GM15510 (cell line): Measurements from ENCODE around the gene GRID1.

Experiments
- POLR2A ChIP-seq: IDR thresholded peaks from 3 replicates; pipeline ENCODE4 v1.6.1; 2011; ENCODE audit warnings: borderline replicate concordance; ENCODE audit not compliant: insufficient read length; ENCODE audit errors: extremely low read depth

Gene GRID1

DNA sequence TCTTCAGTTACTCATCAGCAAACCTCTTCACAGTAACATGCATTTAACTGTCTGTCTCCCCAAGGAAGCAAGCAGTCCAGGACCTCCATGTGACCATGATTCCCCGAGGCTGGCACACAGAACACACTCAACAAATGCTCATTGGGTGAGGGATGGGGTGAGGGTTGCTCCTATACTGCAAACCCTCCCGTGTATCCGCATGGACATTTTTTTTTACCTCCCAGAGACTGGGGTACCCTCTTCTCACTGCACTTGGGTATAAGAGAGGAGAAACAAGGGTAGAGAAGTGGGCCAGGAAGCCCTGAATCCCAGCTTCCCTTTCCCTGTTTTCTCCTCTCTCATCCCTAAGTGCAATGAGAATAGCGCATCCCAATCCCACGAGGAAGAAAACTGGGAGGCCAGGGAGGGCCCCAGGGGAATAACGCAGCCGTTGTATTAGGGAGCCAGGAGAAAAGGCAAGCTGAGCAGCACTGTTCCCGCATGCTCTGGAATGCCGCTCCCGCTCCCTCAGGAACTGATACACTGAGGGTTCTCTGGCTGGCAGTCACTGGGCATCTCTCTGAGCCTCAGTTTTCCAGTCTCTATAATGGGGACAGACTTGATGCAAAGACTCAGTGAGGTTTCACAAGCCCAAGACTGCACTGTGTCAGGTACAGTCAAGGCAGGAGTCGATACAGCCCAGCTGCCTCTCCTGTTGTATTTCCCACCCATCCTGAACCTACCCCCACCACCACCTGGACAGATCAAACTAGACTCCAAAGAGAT, 134.6 kb downstream of the GRID1 start:
- no peak for TF ChIP-seq POLR2A

DNA sequence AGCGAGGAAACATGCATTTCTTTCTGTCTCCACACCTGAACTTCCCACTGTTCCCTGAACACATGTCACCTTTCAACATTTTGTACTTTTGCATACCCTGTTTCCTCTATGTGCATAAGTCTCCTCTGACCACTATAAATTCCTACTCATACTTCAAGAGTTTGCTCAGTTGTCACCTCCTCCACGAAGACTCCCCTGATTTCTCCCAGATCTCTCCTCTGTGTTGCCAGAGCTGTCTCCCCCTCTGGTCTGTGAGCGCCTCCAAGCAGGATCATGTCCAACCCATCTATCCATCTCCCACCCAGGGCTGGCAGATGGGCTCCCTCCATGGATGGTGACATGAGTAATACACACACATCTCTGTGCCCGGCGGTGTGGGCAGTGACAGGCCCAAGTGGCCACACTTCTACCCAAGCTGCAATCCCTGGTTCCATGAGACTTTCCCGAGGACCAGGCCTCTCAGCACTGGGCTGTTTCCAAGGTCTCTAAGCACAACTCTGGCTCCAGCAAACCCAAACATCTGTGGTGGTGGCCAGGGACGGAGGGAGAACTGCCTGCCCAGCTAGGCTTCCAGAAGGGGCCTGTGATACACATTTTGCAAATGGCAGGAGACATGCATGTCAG, 135.9 kb downstream of the GRID1 start:
- no peak for TF ChIP-seq POLR2A

DNA sequence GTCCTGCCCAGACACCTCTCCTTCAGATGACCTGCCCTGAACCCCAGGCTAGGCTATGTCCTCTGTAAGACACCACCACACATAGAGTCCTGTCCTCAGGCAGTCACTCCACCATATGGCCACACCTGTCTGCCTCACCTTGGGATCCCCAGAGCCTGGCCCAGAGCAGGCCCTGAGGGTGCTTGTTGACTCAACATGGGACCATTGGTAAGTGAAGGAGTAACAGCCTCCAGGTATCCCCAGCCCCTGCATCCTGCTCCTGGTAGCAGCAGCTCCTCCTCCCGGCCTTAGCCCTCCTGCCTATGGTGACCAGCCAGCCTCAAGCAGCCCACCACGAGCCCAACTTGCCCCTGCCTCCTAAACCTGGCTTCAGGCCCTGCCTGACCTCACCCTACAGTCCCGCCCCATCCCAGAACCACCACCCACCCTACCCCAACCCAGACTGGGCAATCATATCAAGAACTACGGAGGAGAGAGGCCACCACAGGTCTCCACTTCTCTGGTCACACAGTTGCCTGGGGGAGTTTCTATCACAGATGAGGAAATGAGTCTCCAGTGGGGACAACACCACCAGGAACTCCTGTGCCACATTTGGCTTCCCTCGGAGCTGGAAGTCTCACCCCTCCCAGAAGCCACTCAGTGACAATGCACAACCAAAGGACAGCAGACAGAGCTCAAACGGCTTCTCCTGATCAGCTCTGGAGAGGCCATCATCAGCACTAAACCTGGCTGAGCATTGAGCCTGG, 136.6 kb downstream of the GRID1 start:
- no peak for TF ChIP-seq POLR2A

DNA sequence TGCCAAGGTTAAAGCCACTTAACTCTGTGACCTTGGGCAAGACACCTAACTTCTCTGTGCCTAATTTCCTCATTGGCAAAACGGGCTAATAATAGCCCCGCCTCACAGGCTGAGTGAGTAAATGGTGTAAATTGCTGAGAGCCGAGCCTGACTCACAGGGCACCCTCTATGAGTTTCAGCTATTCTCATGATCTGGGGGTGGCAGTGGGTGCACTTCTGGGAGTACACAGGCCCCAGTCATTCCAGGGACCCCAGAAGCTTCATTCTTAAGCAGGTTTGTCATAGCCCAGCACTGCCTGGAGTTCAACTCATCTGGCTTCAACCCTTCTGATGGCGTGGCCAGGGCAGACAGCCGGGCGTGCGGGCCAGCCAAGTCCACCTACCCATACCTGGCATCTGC, 137.2 kb downstream of the GRID1 start:
- no peak for TF ChIP-seq POLR2A

DNA sequence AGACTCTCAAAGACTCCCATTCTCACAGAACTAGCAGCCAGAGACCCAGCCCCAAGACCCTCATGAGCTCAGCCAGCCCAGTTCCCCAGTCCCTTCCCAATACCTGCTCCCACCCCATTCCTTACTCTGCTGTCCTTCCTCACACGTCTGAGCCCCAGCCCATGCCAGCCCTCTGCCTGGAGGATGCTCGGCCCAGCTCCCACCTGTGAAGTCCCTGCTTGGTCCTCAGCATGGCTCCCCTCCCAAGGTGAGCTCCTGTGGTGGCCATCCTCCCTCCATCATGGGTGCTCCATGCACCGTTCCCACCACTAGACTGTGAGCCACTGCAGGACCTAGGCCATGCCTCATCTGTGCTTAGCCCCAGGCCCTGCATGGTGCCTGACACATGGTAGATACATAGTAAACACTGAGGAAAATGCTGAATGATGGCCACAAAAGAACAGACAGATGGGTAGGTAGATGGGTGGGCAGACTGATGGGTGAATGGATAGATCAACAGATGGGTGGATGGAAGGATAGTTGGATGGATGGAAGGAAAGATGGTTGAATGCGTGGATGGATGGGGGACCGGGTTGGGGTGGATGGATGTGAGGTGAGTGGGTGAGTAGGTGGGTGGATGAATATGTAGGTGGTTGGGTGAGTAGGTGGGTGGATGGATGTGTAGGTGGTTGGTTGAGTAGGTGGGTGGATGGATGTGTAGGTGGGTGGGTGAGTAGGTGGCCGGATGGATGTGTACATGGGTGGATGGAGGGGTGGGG, 138.9 kb downstream of the GRID1 start:
- no peak for TF ChIP-seq POLR2A

DNA sequence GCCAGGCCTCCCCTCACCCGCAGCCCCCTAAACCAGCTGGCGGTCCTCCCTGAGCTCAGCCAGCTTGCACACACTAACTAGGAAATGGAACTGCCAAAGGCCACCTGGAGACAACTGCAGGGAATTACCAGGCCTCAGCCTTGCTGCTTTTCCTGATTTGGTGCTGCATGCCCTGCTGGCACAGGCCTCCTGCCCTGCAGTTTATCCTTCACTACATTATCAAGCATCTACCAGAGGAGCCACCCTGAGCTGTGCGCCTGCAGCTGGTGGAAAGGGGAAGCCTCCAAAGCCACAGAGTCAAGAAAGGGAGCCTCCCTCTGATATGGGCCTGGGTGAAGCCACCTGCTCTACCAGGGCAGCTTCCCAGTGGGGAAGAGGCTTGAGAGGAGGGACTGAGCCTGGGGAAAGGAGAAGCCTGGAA, 139.8 kb downstream of the GRID1 start:
- no peak for TF ChIP-seq POLR2A

DNA sequence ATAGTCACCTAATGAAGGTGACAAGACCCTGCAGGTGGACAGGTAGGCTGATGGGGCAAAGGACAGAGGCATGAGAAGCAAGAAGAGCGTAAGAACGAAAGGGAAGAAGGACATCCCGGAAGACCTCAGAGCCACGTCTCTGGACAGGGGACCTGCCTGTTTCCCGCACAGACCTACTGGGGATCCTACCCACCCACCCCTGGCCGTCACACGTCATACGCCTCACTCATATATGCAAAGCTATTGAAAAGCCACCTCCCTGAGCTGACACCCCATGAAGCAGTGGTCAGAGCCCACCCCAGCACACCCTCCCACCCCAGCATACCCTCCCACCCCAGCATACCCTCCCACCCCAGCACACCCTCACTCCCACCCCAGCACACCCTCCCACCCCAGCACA, 140.6 kb downstream of the GRID1 start:
- no peak for TF ChIP-seq POLR2A

DNA sequence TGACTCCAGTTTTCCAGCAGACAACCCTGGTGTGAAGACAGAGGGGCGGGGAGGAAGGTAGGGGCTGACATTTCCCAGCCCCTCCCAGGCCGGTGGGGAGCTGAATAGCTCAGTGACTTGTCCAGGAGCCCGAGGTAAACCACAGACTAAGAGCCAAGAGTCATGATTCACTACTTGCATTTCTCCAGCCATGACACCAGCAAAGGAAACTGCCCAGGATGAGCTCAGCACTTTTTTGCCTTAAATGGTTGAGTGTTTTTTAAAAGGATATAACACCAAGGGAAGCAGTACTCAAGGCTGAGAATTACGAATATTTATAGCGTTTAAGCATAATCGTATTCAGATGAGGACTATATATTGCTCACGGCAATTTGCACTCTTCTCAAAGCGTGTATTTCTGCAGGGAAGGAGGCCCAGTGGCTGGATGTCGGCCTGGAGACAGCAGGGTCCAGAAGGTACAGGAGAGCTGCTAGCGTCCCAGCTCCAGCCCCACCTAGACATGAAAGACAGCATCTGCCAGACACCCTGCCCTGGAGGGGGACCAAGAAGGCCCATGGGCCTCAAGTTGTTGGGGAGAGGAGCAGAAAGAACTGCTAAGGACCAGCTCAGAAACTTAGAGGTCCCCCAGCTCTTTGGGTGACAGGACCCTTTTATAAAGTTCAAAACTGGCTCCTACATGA, 141.4 kb downstream of the GRID1 start:
- TF ChIP-seq POLR2A, result no peak

DNA sequence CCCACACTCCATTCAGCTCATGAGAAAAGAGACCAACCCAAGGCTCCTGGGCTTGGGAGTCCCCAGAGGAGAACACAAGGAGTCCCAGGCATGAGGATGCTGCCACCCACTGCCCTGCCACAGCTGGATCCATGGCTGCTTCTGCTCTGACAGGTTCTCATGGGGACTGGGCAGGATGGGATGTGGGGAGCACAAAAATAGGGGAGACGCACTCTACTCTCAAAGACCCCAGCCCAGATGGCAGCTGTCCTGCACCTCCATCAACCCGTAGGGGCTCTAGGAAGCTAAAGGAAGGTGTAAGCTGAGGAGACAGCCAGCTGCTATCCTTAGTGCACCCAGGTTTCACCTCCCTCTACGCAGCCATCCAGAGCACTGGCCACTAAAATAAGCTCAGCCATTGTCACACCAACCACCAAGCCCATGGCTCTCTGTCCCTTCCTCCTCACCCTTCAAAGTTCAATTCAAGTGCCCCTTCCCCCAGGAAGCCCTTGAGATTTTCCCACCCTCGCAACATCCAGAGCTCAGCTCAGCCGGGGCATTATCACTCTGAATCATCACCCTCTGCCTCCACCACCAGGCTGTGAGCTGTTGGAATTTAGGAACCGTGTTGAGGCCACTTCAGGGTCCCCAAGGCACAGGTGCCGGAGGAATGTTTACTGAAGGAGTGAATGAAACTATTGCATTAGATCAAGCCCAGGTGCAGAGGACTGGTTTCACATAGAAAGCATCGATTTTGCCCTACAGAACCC, 142.1 kb downstream of the GRID1 start:
- TF ChIP-seq POLR2A, result no peak

DNA sequence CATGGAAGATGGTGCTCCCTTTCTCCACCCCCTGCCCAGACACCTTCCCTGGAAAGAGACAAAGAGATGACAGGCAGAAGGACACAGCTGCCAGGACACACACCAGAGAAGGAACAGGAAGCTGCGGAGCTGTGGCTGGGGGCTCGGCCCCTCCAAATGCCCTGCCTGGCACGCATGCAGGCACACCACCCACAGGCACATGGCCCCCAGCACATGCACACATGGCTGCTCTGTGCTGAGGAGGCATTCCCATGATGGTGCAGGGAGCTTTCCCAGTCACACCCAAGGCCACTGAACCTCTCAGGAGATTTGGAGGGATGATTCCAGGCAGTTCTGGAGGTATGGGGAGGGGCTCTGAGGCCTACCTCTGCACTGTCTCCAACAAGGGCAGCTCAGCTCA, 143.3 kb downstream of the GRID1 start:
- TF ChIP-seq POLR2A, result no peak

DNA sequence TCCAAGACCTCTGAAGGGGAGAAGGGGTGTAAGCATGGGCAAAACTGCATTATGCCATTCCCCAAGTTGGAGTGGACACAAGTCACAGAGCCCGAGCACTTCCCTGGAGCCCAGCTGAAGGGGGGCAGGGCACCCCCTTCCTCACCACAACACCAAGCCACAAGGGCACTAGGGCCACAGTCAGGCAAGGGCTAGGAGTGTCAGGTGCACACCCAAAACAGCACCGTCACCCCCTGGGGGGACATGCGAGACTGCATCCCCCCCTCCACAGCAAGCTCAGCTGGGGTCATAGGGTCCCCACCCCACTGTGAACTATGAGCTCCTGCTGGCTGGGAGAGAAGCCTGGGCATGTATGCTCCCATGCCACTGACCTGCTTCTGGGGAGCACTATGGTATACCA, 143.9 kb downstream of the GRID1 start:
- no peak for TF ChIP-seq POLR2A

DNA sequence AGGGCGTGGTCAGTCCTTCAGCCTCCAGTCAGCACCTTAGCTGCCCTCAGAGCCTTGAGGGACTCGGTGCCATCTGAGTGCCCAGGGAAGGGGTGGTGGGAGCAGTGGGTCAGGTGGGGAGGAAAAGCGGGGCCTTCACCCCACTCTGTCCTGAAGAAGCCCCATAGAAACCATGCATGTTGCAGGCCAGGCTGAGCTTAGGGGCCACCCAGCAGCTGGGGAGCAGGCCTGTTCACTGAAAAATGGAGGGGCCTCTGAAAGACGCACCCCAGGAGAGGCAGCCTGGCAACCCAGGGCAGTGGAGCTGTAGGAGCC, 144.3 kb downstream of the GRID1 start:
- no peak for TF ChIP-seq POLR2A

DNA sequence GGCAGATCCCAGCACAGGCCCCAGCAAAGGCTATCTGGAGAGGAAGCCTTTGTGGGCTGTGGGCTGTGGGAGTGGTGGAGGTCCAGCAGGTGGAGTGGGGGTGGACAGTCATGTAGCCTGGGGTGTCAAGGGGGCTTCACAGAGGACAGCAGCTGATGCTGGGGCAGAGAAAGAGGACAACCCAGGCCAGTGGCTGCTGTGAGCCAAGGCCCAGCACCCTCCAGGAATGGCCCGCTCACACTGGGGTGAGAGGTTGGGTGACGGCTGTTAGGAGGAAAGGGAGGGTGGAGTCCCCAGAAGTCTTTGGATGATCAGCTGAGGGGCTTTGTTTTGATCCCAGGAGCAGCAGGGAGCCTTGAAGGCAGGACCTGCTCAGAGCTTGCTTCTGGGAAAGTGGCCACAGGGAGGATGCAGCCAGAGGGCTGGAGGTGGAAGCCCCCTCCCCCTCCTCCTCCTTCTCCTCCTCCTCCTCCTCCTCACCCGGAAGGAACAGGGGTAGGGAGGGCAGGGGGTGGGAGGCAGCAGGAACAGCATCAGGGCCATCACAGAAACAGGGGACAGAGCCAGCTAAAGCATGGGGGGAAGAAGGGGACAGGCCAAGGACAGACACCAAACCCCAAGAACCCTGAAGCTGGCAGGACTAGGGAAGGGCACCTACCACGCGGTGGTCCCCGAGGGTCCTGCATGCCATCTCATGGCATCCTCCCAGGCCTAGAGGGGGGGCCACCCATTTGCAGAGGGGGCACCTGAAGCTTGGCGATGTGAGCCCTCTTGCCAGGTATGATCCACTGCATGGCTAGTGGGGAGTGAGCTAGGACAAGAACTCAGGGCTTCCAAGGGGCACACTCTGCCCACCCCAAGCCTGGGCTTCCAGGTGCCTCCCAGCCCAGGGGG, 144.9 kb downstream of the GRID1 start:
- TF ChIP-seq POLR2A, result no peak

DNA sequence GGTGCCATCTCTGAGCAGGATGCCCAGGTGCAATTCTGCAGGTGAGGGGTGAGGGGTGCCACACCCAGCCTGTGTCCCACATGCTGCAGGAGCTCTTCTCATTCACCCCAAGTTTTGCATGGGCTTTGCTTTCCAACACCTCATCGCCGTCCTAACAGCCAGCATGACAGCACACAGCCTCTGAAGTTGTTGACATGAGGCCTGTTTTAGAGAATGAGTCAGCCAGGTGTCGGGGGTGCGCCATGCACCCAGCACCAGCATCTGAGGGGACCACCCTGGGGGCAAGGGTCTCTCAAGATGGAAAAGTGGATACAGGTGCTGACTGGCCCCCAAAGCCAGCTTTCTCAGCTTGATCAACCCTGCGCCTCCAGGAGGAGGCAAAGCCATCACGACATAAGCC, 146.0 kb downstream of the GRID1 start:
- TF ChIP-seq POLR2A, result no peak

DNA sequence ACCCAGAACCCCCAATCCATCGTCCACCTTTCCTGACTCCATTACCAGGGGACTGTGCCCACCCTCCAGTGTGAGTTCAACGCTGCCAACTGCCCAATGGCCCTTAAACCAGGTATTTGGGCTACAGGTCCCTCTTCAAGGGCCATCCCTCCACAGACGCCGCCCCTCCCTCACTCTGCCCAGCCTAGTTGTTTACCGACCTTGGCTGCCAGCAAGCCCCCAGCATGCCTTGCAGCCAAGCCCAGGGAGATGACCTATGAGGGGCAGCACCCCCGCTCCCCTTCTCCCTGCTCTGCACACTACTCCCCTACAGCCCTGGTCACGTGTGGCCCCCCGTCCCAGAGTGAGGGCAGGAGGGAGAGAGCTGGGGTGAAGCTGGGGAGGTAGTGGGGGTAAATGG, 147.3 kb downstream of the GRID1 start:
- TF ChIP-seq POLR2A, result no peak
